ENCODE measurements around the gene SLC16A5.

GRCh38 chr17:75152523-75152921 is 64.8 kb downstream of the SLC16A5 start:
- TF ChIP-seq, protein P1, sequence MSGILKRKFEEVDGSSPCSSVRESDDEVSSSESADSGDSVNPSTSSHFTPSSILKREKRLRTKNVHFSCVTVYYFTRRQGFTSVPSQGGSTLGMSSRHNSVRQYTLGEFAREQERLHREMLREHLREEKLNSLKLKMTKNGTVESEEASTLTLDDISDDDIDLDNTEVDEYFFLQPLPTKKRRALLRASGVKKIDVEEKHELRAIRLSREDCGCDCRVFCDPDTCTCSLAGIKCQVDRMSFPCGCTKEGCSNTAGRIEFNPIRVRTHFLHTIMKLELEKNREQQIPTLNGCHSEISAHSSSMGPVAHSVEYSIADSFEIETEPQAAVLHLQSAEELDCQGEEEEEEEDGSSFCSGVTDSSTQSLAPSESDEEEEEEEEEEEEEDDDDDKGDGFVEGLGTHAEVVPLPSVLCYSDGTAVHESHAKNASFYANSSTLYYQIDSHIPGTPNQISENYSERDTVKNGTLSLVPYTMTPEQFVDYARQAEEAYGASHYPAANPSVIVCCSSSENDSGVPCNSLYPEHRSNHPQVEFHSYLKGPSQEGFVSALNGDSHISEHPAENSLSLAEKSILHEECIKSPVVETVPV (CRISPR knock-in tag; IDR thresholded peaks at IDR 0.05) = no peak
- TF ChIP-seq TCF4 (CRISPR knock-in tag; IDR thresholded peaks at IDR 0.05; ENCODE audit: borderline replicate concordance) (no peak), OSR1 (CRISPR knock-in tag; IDR thresholded peaks at IDR 0.05) (no peak)

Measured in SK-N-SH treated with all-trans-retinoic acid at 6 μM for 48 hours (cell line).